Tibial nerve (tissue), 4 donors: ENCODE data around the gene RELL1. TPM values are rescaled to one million over a fixed set of nuclear protein-coding genes. Genes with fewer than 3 reads are reported as not detected.

Experiments
- DNase-seq, 2 donors: peaks; one replicate each; pipeline ENCODE4 v3.0.0-alpha.2; 2019; ENCODE audit warnings: low spot score in 2 of 2
- H3K27ac ChIP-seq, 4 donors: fragments of 200-600 bp; sonication (generic) in 3 of 4; one replicate each; pipeline ENCODE4 v1.5.1; 2017 to 2019; ENCODE audit warnings: mild to moderate bottlenecking in 1 of 4
- H3K27me3 ChIP-seq, 2 donors: fragments of 200-600 bp; sonication (generic) in 1 of 2; one replicate each; pipeline versions ENCODE4 v1.5.1 to v1.6.0; 2017 to 2019
- H3K36me3 ChIP-seq, 3 donors: fragments of 200-600 bp; sonication (generic); one replicate each; pipeline ENCODE4 v1.5.1; 2018 to 2019
- H3K4me1 ChIP-seq, 4 donors: fragments of 200-600 bp; sonication (generic) in 3 of 4; one replicate each; pipeline ENCODE4 v1.5.1; 2017 to 2019
- H3K4me3 ChIP-seq, 4 donors: fragments of 200-600 bp; sonication (generic) in 3 of 4; one replicate each; pipeline ENCODE4 v1.5.1; 2017 to 2019; ENCODE audit warnings: mild to moderate bottlenecking in 1 of 4, moderate library complexity in 1 of 4
- H3K9me3 ChIP-seq, 4 donors: fragments of 200-600 bp; sonication (generic) in 3 of 4; one replicate each; pipeline ENCODE4 v1.5.1; 2017 to 2019
- CTCF ChIP-seq, 5 experiments: fragments of 200-600 bp in 3 of 5; fragments of 450-650 bp in 2 of 5; sonication (generic) in 3 of 5; IDR thresholded peaks; one replicate each; pipeline ENCODE4 v1.5.1; 2016 to 2019; ENCODE audit warnings: antibody characterized with exemption in 5 of 5, mild to moderate bottlenecking in 3 of 5, moderate library complexity in 2 of 5
- EP300 ChIP-seq, 2 donors: sonication (generic); formaldehyde crosslinking; IDR thresholded peaks; one replicate each; pipeline ENCODE4 v1.6.1; 2017; ENCODE audit warnings: antibody characterized with exemption in 2 of 2, mild to moderate bottlenecking in 1 of 2
- POLR2A ChIP-seq, 2 donors: fragments of 450-650 bp; IDR thresholded peaks; one replicate each; pipeline ENCODE4 v1.6.1; 2017; ENCODE audit warnings: antibody characterized with exemption in 2 of 2, mild to moderate bottlenecking in 2 of 2, moderate library complexity in 2 of 2
- WGBS, 2 donors: methylation state at CpG; one replicate each; pipeline ENCODE4 v1.1.5; 2018; 5-methylcytosine and 5-hydroxymethylcytosine counted together
- total RNA-seq, 4 donors: library from RNA; depleted of rRNA; stranded (reverse); fragments of >200 nt; gene quantifications; one replicate each; pipeline ENCODE4 v1.1.0, GENCODE V29; 2016

Gene RELL1
- total RNA-seq, 4 donors from 2014 or later: 43.8 to 78.0 (median 61.2) TPM

GRCh38 chr4:37662861-37663390 lies 23.2 kb downstream of the RELL1 start:
- no peak for TF ChIP-seq EP300 (IDR thresholded peaks at IDR 0.05)
- no peak for TF ChIP-seq POLR2A (IDR thresholded peaks at IDR 0.05)
- TF ChIP-seq CTCF (IDR thresholded peaks at IDR 0.05): no peak

GRCh38 chr4:37662251-37662650 lies 23.9 kb downstream of the RELL1 start:
- H3K4me3 ChIP-seq: no peak overlapping the region
- peaks cover 0 to 1% (median 0%) of the 10 kb centered on the region in 4 donors for H3K9me3 ChIP-seq
- peak overlapping the region in 2 of 4 donors; percentile 58 to 64 for H3K27ac ChIP-seq
- H3K36me3 ChIP-seq: peaks cover 0 to 4% (median 0%) of the 10 kb centered on the region in 3 donors
- no peak for DNase-seq
- no peaks in the 10 kb centered on the region for H3K27me3 ChIP-seq
- H3K4me1 ChIP-seq: peaks cover 0 to 76% (median 39%) of the 10 kb centered on the region in 4 donors
- 0 to 8% methylated on average over 1 of the region's 1 CpG for WGBS, 2 donors
- TF ChIP-seq POLR2A (IDR thresholded peaks at IDR 0.05) (no peak), CTCF (IDR thresholded peaks at IDR 0.05) (no peak), EP300 (IDR thresholded peaks at IDR 0.05) (no peak)

More at GRCh38 chr4:37662861-37663390, 23.2 kb downstream of the RELL1 start:
- peak overlapping the region in 3 of 4 donors; percentile 24 to 64 (median 58) for H3K27ac ChIP-seq
- no peak overlapping the region for H3K4me3 ChIP-seq
- peaks cover 0 to 83% (median 41%) of the 10 kb centered on the region in 4 donors for H3K4me1 ChIP-seq
- H3K36me3 ChIP-seq: no peaks in the 10 kb centered on the region
- no peaks in the 10 kb centered on the region for H3K27me3 ChIP-seq
- no peaks in the 10 kb centered on the region for H3K9me3 ChIP-seq
- 23 to 24% methylated on average over 5 of the region's 5 CpGs for WGBS, 2 donors
- no peak for DNase-seq

GRCh38 chr4:37661772-37662171 lies 24.4 kb downstream of the RELL1 start:
- H3K27ac ChIP-seq: peak overlapping the region in 2 of 4 donors; percentile 58 to 64

GRCh38 chr4:37659696-37660095 lies 26.5 kb downstream of the RELL1 start:
- TF ChIP-seq EP300 (IDR thresholded peaks at IDR 0.05): no peak
- TF ChIP-seq CTCF (IDR thresholded peaks at IDR 0.05): no peak
- no peak for TF ChIP-seq POLR2A (IDR thresholded peaks at IDR 0.05)
- 69 to 85% methylated on average over 3 of the region's 3 CpGs for WGBS, 2 donors
- no peaks in the 10 kb centered on the region for H3K27me3 ChIP-seq
- peaks cover 0 to 17% (median 0%) of the 10 kb centered on the region in 3 donors for H3K36me3 ChIP-seq
- peaks cover 0 to 21% (median 2%) of the 10 kb centered on the region in 4 donors for H3K9me3 ChIP-seq
- H3K4me3 ChIP-seq: no peak overlapping the region
- no peak overlapping the region for H3K27ac ChIP-seq
- DNase-seq: no peak
- peaks cover 0 to 50% (median 19%) of the 10 kb centered on the region in 4 donors for H3K4me1 ChIP-seq

More at GRCh38 chr4:37661772-37662171, 24.4 kb downstream of the RELL1 start:
- Histone ChIP-seq H3K36me3 (peaks cover 0 to 8% (median 0%) of the 10 kb centered on the region in 3 donors), H3K4me1 (peaks cover 0 to 71% (median 36%) of the 10 kb centered on the region in 4 donors), H3K27me3 (no peaks in the 10 kb centered on the region), H3K4me3 (no peak overlapping the region), H3K9me3 (peaks cover 0 to 6% (median 0%) of the 10 kb centered on the region in 4 donors)
- no peak for DNase-seq
- 25 to 38% methylated on average over 2 to 3 of the region's 3 CpGs for WGBS, 2 donors
- no peak for TF ChIP-seq POLR2A (IDR thresholded peaks at IDR 0.05)
- no peak for TF ChIP-seq CTCF (IDR thresholded peaks at IDR 0.05)
- TF ChIP-seq EP300 (IDR thresholded peaks at IDR 0.05): no peak

- H3K36me3 ChIP-seq: peaks cover 0 to 17% (median 0%) of the 10 kb centered on the region in 3 donors
- WGBS, 2 donors: 77 to 81% methylated on average over 4 of the region's 4 CpGs
- TF ChIP-seq EP300 (IDR thresholded peaks at IDR 0.05): no peak
- no peak for TF ChIP-seq CTCF (IDR thresholded peaks at IDR 0.05)
- TF ChIP-seq POLR2A (IDR thresholded peaks at IDR 0.05): no peak
- DNase-seq: no peak
- no peak overlapping the region for H3K4me3 ChIP-seq
- H3K27me3 ChIP-seq: no peaks in the 10 kb centered on the region
- H3K4me1 ChIP-seq: peaks cover 0 to 20% (median 3%) of the 10 kb centered on the region in 4 donors
- H3K9me3 ChIP-seq: peaks cover 0 to 21% (median 2%) of the 10 kb centered on the region in 4 donors
- no peak overlapping the region for H3K27ac ChIP-seq
Observed at GRCh38 chr4:37656649-37657048, 29.5 kb downstream of the RELL1 start.
